ENCODE measurements around the gene AREG. TPM values are rescaled to one million over a fixed set of nuclear protein-coding genes. Genes with fewer than 3 reads are reported as not detected.
A peak's percentile ranks its signal among the peaks of the same experiment; 100 is the strongest.

AREG gene
- total and polyA plus RNA-seq, 9 of the 15 experiments (the other 6 are each of a cell fraction or from before 2014, with no cell fraction given), result 1.4 to 7.7 (median 5.4) TPM

GRCh38 chr4:74466242-74466641 is 21.3 kb downstream of the AREG start:
- Histone ChIP-seq H3K9me3 (replicated peaks; ENCODE audit: control insufficient read depth, insufficient read depth, low read depth, low read length) (no peaks in the 10 kb centered on the region; the same call in 1 of the 2 replicates), H3K4me1 (replicated peaks in 1 of 2; ENCODE audit: control insufficient read depth in 2 of 2, insufficient read depth in 2 of 2, low read length in 2 of 2) (peaks cover 0 to 6% of the 10 kb centered on the region in 2 experiments; a peak in 2 of 5 replicates), H3K27me3 (ENCODE audit: control insufficient read depth in 2 of 2, insufficient read depth in 2 of 2, low read length in 2 of 2) (no peaks in the 10 kb centered on the region), H3K36me3 (ENCODE audit: control insufficient read depth, insufficient read depth, low read length) (no peaks in the 10 kb centered on the region), H3K27ac (ENCODE audit: extremely low read depth, low read depth, low read length) (no peak overlapping the region; the same call in 2 of the 3 replicates), H2AFZ (ENCODE audit: low read depth, low read length) (peak overlapping the region; percentile 79), H3K9me1 (ENCODE audit: control insufficient read depth, insufficient read depth, low read length) (no peaks in the 10 kb centered on the region), H3K9ac (ENCODE audit: insufficient read depth in 1 of 2, low read depth in 2 of 2, low read length in 2 of 2) (no peak overlapping the region), H3K4me2 (ENCODE audit: insufficient read depth, low read length) (peak overlapping the region; percentile 30; the same call in 1 of the 2 replicates), H3K4me3 (no peak overlapping the region), H4K20me1 (replicated peaks; ENCODE audit: control insufficient read depth, insufficient read depth, low read length) (no peaks in the 10 kb centered on the region), H3K79me2 (ENCODE audit: control insufficient read depth, insufficient read depth, low read length) (no peaks in the 10 kb centered on the region)
- in situ Hi-C loops (cut with MboI) (no loop called here), intact Hi-C loops (cut with micrococcal nuclease) (no loop called here)
- no peak for DNase-seq (ENCODE audit: extremely low read depth in 1 of 4, low spot score in 3 of 4)
- FAIRE-seq, result no peak
- BruUV-seq (replicated peaks), result no TSS peak
- CTCF ChIA-PET (ENCODE audit: low intra/inter-chr PET ratio), result no interaction called here
- TF ChIP-seq BCOR (IDR thresholded peaks at IDR 0.05) (no peak), ZFP91 (CRISPR knock-in tag; IDR thresholded peaks at IDR 0.05) (no peak), ZC3H11A (IDR thresholded peaks at IDR 0.05; ENCODE audit: low read depth, low read length) (no peak), FOXA1 (IDR thresholded peaks at IDR 0.05; ENCODE audit: borderline replicate concordance) (no peak), CBX8 (IDR thresholded peaks at IDR 0.05; ENCODE audit: borderline replicate concordance, extremely low read depth, low read depth, low read length, poor library complexity, severe bottlenecking) (no peak), TEAD4 (IDR thresholded peaks at IDR 0.05; ENCODE audit: low read length) (no peak), TEAD4 (CRISPR knock-in tag; IDR thresholded peaks at IDR 0.05; ENCODE audit: borderline replicate concordance) (no peak), TCFL5 (CRISPR knock-in tag; conservative IDR thresholded peaks at IDR 0.05) (no peak), ZNF239 (CRISPR knock-in tag; IDR thresholded peaks at IDR 0.05) (no peak), NCOA1 (IDR thresholded peaks at IDR 0.05; ENCODE audit: low read depth) (no peak), DACH1 (IDR thresholded peaks at IDR 0.05; ENCODE audit: partially characterized antibody) (no peak), LCOR (CRISPR knock-in tag; IDR thresholded peaks at IDR 0.05) (no peak), HDAC3 (IDR thresholded peaks at IDR 0.05; ENCODE audit: borderline replicate concordance, partially characterized antibody) (no peak), CCAR2 (IDR thresholded peaks at IDR 0.05; ENCODE audit: low read depth, low read length) (no peak), VEZF1 (CRISPR knock-in tag; IDR thresholded peaks at IDR 0.05) (no peak), ERF (CRISPR knock-in tag; IDR thresholded peaks at IDR 0.05) (no peak), MYNN (IDR thresholded peaks at IDR 0.05) (no peak), MYNN (CRISPR knock-in tag; IDR thresholded peaks at IDR 0.05) (no peak), PCBP1 (IDR thresholded peaks at IDR 0.05; ENCODE audit: low read depth, low read length, poor library complexity, severe bottlenecking) (no peak)
- WGBS (ENCODE audit: insufficient coverage, low coverage, missing lambda C conversion rate), result 23% methylated on average over 1 of the region's 1 CpG
- no peak for ATAC-seq
- POLR2A ChIA-PET, result interaction anchor here (0.6 to 1.0 kb wide), 2 partner anchors 21 kb away, joined by 3 to 5 read pairs; partner anchors contain the start of gene AREG

All from K562 (cell line).